ENCODE results near the gene FMNL3. TPM values are rescaled to one million over a fixed set of nuclear protein-coding genes. Genes with fewer than 3 reads are reported as not detected.

FMNL3 gene
- total and polyA plus RNA-seq, 2 experiments from 2014 or later = 8.7 to 32.6 TPM

DNA sequence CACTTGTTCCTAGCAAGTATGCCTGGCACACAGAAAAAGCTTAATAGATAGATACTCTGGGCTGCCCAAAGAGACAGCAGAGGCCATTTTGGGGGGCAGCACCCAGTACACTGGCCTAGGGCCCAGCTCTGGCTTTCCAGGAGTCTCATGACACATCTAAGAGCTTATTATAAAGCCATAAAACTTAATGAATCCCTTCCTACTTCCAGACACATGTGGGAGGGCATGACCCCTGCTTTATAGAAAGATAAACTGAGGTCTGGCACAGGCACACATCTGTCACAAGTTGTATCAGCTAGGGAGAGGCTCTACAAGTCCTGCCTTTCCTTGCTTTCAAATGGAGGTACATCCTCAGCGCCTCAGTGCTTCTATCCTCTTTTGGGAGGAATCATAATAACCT, 27.1 kb downstream of the FMNL3 start:
- H3K4me3 ChIP-seq = no peak overlapping the region
- TF ChIP-seq, protein P1, sequence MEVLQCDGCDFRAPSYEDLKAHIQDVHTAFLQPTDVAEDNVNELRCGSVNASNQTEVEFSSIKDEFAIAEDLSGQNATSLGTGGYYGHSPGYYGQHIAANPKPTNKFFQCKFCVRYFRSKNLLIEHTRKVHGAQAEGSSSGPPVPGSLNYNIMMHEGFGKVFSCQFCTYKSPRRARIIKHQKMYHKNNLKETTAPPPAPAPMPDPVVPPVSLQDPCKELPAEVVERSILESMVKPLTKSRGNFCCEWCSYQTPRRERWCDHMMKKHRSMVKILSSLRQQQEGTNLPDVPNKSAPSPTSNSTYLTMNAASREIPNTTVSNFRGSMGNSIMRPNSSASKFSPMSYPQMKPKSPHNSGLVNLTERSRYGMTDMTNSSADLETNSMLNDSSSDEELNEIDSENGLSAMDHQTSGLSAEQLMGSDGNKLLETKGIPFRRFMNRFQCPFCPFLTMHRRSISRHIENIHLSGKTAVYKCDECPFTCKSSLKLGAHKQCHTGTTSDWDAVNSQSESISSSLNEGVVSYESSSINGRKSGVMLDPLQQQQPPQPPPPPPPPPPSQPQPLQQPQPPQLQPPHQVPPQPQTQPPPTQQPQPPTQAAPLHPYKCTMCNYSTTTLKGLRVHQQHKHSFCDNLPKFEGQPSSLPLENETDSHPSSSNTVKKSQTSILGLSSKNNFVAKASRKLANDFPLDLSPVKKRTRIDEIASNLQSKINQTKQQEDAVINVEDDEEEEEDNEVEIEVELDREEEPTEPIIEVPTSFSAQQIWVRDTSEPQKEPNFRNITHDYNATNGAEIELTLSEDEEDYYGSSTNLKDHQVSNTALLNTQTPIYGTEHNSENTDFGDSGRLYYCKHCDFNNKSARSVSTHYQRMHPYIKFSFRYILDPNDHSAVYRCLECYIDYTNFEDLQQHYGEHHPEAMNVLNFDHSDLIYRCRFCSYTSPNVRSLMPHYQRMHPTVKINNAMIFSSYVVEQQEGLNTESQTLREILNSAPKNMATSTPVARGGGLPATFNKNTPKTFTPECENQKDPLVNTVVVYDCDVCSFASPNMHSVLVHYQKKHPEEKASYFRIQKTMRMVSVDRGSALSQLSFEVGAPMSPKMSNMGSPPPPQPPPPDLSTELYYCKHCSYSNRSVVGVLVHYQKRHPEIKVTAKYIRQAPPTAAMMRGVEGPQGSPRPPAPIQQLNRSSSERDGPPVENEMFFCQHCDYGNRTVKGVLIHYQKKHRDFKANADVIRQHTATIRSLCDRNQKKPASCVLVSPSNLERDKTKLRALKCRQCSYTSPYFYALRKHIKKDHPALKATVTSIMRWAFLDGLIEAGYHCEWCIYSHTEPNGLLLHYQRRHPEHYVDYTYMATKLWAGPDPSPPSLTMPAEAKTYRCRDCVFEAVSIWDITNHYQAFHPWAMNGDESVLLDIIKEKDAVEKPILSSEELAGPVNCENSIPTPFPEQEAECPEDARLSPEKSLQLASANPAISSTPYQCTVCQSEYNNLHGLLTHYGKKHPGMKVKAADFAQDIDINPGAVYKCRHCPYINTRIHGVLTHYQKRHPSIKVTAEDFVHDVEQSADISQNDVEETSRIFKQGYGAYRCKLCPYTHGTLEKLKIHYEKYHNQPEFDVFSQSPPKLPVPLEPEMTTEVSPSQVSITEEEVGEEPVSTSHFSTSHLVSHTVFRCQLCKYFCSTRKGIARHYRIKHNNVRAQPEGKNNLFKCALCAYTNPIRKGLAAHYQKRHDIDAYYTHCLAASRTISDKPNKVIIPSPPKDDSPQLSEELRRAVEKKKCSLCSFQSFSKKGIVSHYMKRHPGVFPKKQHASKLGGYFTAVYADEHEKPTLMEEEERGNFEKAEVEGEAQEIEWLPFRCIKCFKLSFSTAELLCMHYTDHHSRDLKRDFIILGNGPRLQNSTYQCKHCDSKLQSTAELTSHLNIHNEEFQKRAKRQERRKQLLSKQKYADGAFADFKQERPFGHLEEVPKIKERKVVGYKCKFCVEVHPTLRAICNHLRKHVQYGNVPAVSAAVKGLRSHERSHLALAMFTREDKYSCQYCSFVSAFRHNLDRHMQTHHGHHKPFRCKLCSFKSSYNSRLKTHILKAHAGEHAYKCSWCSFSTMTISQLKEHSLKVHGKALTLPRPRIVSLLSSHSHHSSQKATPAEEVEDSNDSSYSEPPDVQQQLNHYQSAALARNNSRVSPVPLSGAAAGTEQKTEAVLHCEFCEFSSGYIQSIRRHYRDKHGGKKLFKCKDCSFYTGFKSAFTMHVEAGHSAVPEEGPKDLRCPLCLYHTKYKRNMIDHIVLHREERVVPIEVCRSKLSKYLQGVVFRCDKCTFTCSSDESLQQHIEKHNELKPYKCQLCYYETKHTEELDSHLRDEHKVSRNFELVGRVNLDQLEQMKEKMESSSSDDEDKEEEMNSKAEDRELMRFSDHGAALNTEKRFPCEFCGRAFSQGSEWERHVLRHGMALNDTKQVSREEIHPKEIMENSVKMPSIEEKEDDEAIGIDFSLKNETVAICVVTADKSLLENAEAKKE (CRISPR knock-in tag; IDR thresholded peaks at IDR 0.05) = no peak
- TF ChIP-seq EZH2phosphoT487 (IDR thresholded peaks at IDR 0.05; ENCODE audit: unreplicated experiment) = no peak
- no peak for TF ChIP-seq NANOG (IDR thresholded peaks at IDR 0.05; ENCODE audit: borderline replicate concordance)
- TF ChIP-seq, protein P2, sequence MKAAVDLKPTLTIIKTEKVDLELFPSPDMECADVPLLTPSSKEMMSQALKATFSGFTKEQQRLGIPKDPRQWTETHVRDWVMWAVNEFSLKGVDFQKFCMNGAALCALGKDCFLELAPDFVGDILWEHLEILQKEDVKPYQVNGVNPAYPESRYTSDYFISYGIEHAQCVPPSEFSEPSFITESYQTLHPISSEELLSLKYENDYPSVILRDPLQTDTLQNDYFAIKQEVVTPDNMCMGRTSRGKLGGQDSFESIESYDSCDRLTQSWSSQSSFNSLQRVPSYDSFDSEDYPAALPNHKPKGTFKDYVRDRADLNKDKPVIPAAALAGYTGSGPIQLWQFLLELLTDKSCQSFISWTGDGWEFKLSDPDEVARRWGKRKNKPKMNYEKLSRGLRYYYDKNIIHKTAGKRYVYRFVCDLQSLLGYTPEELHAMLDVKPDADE (IDR thresholded peaks at IDR 0.05) = no peak
- no peak for TF ChIP-seq CREB1 (CRISPR knock-in tag; IDR thresholded peaks at IDR 0.05; ENCODE audit: low read depth)
- TF ChIP-seq STAT1 (IDR thresholded peaks at IDR 0.05; ENCODE audit: unreplicated experiment) = no peak
- TF ChIP-seq POLR2AphosphoS5 (IDR thresholded peaks at IDR 0.05; ENCODE audit: low read depth) = no peak
- TF ChIP-seq JUNB (IDR thresholded peaks at IDR 0.05; ENCODE audit: unreplicated experiment) = no peak
- TF ChIP-seq, protein P3, sequence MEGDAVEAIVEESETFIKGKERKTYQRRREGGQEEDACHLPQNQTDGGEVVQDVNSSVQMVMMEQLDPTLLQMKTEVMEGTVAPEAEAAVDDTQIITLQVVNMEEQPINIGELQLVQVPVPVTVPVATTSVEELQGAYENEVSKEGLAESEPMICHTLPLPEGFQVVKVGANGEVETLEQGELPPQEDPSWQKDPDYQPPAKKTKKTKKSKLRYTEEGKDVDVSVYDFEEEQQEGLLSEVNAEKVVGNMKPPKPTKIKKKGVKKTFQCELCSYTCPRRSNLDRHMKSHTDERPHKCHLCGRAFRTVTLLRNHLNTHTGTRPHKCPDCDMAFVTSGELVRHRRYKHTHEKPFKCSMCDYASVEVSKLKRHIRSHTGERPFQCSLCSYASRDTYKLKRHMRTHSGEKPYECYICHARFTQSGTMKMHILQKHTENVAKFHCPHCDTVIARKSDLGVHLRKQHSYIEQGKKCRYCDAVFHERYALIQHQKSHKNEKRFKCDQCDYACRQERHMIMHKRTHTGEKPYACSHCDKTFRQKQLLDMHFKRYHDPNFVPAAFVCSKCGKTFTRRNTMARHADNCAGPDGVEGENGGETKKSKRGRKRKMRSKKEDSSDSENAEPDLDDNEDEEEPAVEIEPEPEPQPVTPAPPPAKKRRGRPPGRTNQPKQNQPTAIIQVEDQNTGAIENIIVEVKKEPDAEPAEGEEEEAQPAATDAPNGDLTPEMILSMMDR (conservative IDR thresholded peaks at IDR 0.05; ENCODE audit: low read depth in 2 of 2) = no peak
- TF ChIP-seq, protein P4, sequence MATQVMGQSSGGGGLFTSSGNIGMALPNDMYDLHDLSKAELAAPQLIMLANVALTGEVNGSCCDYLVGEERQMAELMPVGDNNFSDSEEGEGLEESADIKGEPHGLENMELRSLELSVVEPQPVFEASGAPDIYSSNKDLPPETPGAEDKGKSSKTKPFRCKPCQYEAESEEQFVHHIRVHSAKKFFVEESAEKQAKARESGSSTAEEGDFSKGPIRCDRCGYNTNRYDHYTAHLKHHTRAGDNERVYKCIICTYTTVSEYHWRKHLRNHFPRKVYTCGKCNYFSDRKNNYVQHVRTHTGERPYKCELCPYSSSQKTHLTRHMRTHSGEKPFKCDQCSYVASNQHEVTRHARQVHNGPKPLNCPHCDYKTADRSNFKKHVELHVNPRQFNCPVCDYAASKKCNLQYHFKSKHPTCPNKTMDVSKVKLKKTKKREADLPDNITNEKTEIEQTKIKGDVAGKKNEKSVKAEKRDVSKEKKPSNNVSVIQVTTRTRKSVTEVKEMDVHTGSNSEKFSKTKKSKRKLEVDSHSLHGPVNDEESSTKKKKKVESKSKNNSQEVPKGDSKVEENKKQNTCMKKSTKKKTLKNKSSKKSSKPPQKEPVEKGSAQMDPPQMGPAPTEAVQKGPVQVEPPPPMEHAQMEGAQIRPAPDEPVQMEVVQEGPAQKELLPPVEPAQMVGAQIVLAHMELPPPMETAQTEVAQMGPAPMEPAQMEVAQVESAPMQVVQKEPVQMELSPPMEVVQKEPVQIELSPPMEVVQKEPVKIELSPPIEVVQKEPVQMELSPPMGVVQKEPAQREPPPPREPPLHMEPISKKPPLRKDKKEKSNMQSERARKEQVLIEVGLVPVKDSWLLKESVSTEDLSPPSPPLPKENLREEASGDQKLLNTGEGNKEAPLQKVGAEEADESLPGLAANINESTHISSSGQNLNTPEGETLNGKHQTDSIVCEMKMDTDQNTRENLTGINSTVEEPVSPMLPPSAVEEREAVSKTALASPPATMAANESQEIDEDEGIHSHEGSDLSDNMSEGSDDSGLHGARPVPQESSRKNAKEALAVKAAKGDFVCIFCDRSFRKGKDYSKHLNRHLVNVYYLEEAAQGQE (IDR thresholded peaks at IDR 0.05; ENCODE audit: unreplicated experiment) = no peak
- DNase-seq (ENCODE audit: low spot score) (no peak), ATAC-seq (no peak)
- H3K4me1 ChIP-seq (ENCODE audit: insufficient read depth) = peaks cover 9% of the 10 kb centered on the region; the same call in 1 of the 2 replicates
- Mint-ChIP-seq H3K27me3 (ENCODE audit: insufficient read depth, low read depth, poor library complexity) (no peaks in the 10 kb centered on the region), H3K36me3 (ENCODE audit: low read depth) (no peaks in the 10 kb centered on the region; the same call in 2 of the 3 replicates), H3K4me1 (peaks cover 24% of the 10 kb centered on the region), H3K27ac (no peak overlapping the region), H3K9me3 (no peaks in the 10 kb centered on the region), H3K4me3 (no peak overlapping the region)
- no peak overlapping the region for H3K27ac ChIP-seq (ENCODE audit: low read depth)
- no peak overlapping the region for H3K4me2 ChIP-seq
- no peaks in the 10 kb centered on the region for H3K27me3 ChIP-seq (ENCODE audit: insufficient read depth)
- peaks cover 13% of the 10 kb centered on the region for H4K20me1 ChIP-seq (replicated peaks; ENCODE audit: insufficient read depth)
- H2AFZ ChIP-seq = no peak overlapping the region
- no peaks in the 10 kb centered on the region for H3K9me2 ChIP-seq (ENCODE audit: insufficient read depth)
- H3K79me2 ChIP-seq (replicated peaks; ENCODE audit: insufficient read depth) = peaks cover 92% of the 10 kb centered on the region
- no peaks in the 10 kb centered on the region for H3K36me3 ChIP-seq (ENCODE audit: insufficient read depth)
- no peaks in the 10 kb centered on the region for H3F3A ChIP-seq (replicated peaks; ENCODE audit: low read depth)
